Kidney (tissue), 14 donors: ENCODE results near the gene HABP2. TPM values are rescaled to one million over a fixed set of nuclear protein-coding genes. Genes with fewer than 3 reads are reported as not detected.

ENCODE experiments used
- DNase-seq, 5 donors: peaks; one replicate each; pipeline ENCODE4 v3.0.0-alpha.2; 2013 to 2020
- FAIRE-seq: peaks from 2 replicates; lab custom pipeline; 2012; peaks lifted over from hg19 to GRCh38; lab: Jason Lieb, UNC
- H3K27ac ChIP-seq, 2 donors: one replicate each; pipeline ENCODE4 v1.7.0; 2013; ENCODE audit warnings: low read depth in 2 of 2, low read length in 2 of 2, inconsistent platforms in 1 of 2
- H3K27me3 ChIP-seq: one replicate; pipeline ENCODE4 v1.7.1; 2013; ENCODE audit warnings: low read length, inconsistent platforms; ENCODE audit not compliant: control insufficient read depth, insufficient read depth
- H3K36me3 ChIP-seq, 3 donors: one replicate each; pipeline versions ENCODE4 v1.7.0 to v1.7.1; 2013; ENCODE audit warnings: low read length in 3 of 3, control low read depth in 1 of 3, inconsistent platforms in 1 of 3; ENCODE audit not compliant: insufficient read depth in 3 of 3, control insufficient read depth in 2 of 3
- H3K4me1 ChIP-seq, 3 donors: one replicate each; pipeline versions ENCODE4 v1.7.0 to v1.7.1; 2013; ENCODE audit warnings: low read length in 3 of 3, inconsistent platforms in 1 of 3, low read depth in 1 of 3; ENCODE audit not compliant: control insufficient read depth in 2 of 3, insufficient read depth in 2 of 3
- H3K4me3 ChIP-seq, 3 donors: one replicate each; pipeline versions ENCODE4 v1.7.0 to v1.8.1; 2013; ENCODE audit warnings: low read length in 3 of 3, control low read depth in 1 of 3, inconsistent platforms in 1 of 3
- H3K9ac ChIP-seq, 3 donors: one replicate each; pipeline versions ENCODE4 v1.7.0 to v1.7.1; 2013; ENCODE audit warnings: low read length in 3 of 3, control low read depth in 1 of 3, inconsistent platforms in 1 of 3
- H3K9me3 ChIP-seq, 3 donors: one replicate each; pipeline versions ENCODE4 v1.7.0 to v1.7.1; 2013; ENCODE audit warnings: low read length in 3 of 3, control low read depth in 1 of 3, inconsistent platforms in 1 of 3; ENCODE audit not compliant: control insufficient read depth in 2 of 3, insufficient read depth in 1 of 3
- CTCF ChIP-seq: IDR thresholded peaks from 3 replicates; pipeline ENCODE4 v1.5.1; 2012; ENCODE audit warnings: mild to moderate bottlenecking, moderate library complexity, borderline replicate concordance; ENCODE audit not compliant: insufficient read depth; ENCODE audit errors: extremely low read depth
- intact Hi-C: fragments of 100-400 bp; cut with DNase I; formaldehyde crosslinking; loops from one replicate; pipeline ENCODE4 v1.11.1; 2022
- polyA plus RNA-seq: library from polyadenylated mRNA; stranded (reverse); fragments of 350-450 nt; fragmentation: Illumina TruSeq; extraction: RNeasy Lipid Tissue Mini Kit (QIAGEN cat#74804); gene quantifications from one replicate; pipeline ENCODE4 v1.2.3, GENCODE V29; 2014; ENCODE audit warnings: low read depth, low replicate concordance; ENCODE audit not compliant: insufficient read depth
- total RNA-seq: library from RNA; stranded (reverse); fragmentation: NEBNext Ultra II Directional; extraction: Animal tissue kit (Norgen Biotek cat#: 25700); gene quantifications from one replicate; pipeline ENCODE4 v1.2.1, GENCODE V29; 2021
- donor health status: control.
- donor health status: control.
- donor health status: control.
- donor health status: control.
- donor health status: control.
- donor health status: DM: yes; HTN: yes; CAD: no.
- donor health status: Normal renal cell carcinoma (clear cell type).

HABP2 gene
- total and polyA plus RNA-seq, 2 donors from 2014 or later: 25.6 to 27.4 TPM

GRCh38 chr10:113533801-113534200 is 19.1 kb upstream of the HABP2 start:
- Histone ChIP-seq H3K9me3 (no peaks in the 10 kb centered on the region), H3K27ac (no peak overlapping the region), H3K4me1 (no peaks in the 10 kb centered on the region), H3K36me3 (no peaks in the 10 kb centered on the region), H3K4me3 (no peak overlapping the region), H3K27me3 (no peaks in the 10 kb centered on the region), H3K9ac (no peak overlapping the region)
- DNase-seq (no peak), FAIRE-seq (no peak)
- intact Hi-C loops: no loop called here
- no peak for TF ChIP-seq CTCF

DNA sequence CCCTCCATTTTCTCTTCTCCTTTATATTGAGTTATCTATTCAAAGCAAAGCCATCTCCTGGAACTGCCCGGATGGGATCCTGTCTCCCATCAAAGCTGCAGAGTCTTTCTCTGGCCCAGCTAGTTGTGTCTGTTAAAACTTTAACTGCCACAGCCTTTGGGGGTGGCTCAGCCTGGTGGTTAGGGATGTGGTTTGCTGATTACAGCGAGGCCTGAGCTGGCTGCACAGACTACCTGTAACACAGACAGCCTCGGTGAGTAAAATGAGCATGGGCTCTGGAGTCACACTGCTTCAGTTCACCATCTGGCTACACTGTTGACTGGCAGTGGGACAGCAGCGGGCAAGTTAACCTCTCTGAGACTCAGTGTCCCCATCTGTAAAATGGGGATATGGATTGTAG is 18.4 kb upstream of the HABP2 start:
- DNase-seq: no peak
- H3K4me3 ChIP-seq: no peak overlapping the region
- H3K27ac ChIP-seq: no peak overlapping the region
- H3K36me3 ChIP-seq: no peaks in the 10 kb centered on the region
- TF ChIP-seq CTCF: no peak
- H3K27me3 ChIP-seq: no peaks in the 10 kb centered on the region
- H3K4me1 ChIP-seq: no peaks in the 10 kb centered on the region
- H3K9me3 ChIP-seq: no peaks in the 10 kb centered on the region
- no peak overlapping the region for H3K9ac ChIP-seq
- intact Hi-C loops: no loop called here
- FAIRE-seq: no peak

GRCh38 chr10:113537672-113538071 is 15.2 kb upstream of the HABP2 start:
- Histone ChIP-seq H3K27me3 (no peaks in the 10 kb centered on the region), H3K9ac (no peak overlapping the region), H3K27ac (no peak overlapping the region), H3K36me3 (no peaks in the 10 kb centered on the region), H3K4me1 (no peaks in the 10 kb centered on the region), H3K4me3 (no peak overlapping the region), H3K9me3 (no peaks in the 10 kb centered on the region)
- FAIRE-seq (no peak), DNase-seq (no peak)
- intact Hi-C loops: no loop called here
- TF ChIP-seq CTCF: no peak

- no peak for TF ChIP-seq CTCF
- Histone ChIP-seq H3K4me1 (no peaks in the 10 kb centered on the region), H3K36me3 (no peaks in the 10 kb centered on the region), H3K27ac (no peak overlapping the region), H3K9me3 (no peaks in the 10 kb centered on the region), H3K27me3 (no peaks in the 10 kb centered on the region), H3K9ac (no peak overlapping the region), H3K4me3 (no peak overlapping the region)
- intact Hi-C loops: no loop called here
- DNase-seq (no peak), FAIRE-seq (no peak)
Measured at GRCh38 chr10:113538151-113538550, 14.7 kb upstream of the HABP2 start.
